GM19193 (cell line): Measurements from ENCODE around the gene DPP7.

ENCODE experiments used
- POLR2A ChIP-seq: IDR thresholded peaks from 4 replicates; pipeline ENCODE4 v1.6.1; 2011; ENCODE audit not compliant: insufficient read depth, insufficient read length; ENCODE audit errors: extremely low read depth

DPP7 gene

DNA sequence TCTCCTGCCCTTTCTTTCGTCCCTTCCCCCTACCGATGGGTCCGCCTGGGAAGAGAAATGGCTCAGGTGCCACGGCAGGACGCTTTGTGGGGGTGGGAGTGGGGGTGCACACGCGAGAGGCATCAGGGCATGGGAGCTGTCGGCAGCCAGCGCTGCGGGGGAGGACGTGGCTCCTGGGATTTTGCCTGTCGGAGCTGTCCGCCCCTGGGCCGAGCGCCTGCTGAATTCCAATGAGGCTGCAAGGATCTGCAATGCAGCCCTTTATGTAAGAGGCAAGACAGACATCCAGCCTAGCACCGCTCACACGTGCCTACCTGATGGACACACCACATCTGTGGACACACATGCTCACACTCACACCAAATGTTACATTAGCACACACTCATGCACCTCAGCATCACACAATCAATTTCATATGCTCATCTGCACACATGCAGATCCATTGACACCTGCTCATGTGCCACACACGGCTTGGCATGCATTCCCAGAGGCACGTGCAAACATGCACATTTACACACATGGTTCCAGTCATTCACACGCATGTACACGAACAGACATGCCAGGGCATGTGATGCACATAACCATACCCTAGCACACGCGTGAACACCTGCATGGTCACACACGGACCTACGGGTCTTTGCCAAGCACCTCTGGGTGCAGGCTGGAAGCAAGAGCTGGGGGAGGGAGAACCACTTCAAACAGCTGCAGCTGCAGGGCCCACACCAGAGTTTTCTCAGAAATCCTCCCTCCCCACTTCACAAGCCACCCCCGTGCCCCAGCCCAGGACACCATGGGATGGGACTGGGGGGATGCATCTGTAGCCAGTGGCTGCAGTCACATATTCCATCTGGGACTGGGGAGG, 25.8 kb upstream of the DPP7 start:
- TF ChIP-seq POLR2A, result no peak

DNA sequence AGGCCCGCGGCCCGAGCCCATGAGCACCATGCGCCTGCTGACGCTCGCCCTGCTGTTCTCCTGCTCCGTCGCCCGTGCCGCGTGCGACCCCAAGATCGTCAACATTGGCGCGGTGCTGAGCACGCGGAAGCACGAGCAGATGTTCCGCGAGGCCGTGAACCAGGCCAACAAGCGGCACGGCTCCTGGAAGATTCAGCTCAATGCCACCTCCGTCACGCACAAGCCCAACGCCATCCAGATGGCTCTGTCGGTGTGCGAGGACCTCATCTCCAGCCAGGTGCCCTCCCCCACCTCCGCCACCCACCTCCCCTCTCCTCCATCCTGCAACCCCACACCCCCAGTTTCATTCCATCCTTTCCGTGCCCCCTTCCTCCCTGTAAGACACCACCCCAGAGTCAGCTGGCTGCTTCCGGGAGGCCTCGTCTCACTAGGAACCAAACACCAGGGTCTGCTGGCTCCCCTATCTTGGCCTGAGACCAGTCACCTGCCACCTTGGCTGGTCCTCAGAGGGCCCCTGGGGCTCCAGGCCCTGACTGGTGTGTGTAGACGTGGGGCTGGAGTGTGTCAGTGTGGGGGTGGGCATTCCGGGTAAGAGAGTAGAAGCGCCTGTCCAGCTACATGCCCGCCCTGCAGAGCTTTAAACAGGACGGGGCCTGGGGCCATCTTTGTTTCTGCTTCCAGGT, 25.1 kb upstream of the DPP7 start:
- no peak for TF ChIP-seq POLR2A

DNA sequence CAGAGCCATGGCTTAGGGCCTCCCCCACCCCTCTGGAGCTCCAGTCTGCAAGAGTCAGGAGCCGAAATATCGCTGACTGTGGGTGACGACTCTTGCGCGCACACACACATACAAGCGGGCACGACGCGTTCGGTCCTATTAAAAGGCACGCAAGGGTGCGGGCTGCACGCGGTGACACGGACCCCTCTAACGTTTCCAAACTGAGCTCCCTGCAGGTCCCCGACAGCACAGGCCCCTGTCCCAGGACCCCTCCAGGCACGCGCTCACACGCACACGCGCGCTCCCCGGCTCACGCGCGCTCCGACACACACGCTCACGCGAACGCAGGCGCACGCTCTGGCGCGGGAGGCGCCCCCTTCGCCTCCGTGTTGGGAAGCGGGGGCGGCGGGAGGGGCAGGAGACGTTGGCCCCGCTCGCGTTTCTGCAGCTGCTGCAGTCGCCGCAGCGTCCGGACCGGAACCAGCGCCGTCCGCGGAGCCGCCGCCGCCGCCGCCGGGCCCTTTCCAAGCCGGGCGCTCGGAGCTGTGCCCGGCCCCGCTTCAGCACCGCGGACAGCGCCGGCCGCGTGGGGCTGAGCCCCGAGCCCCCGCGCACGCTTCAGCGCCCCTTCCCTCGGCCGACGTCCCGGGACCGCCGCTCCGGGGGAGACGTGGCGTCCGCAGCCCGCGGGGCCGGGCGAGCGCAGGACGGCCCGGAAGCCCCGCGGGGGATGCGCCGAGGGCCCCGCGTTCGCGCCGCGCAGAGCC, 24.4 kb upstream of the DPP7 start, which contains the start of gene GRIN1:
TSS of gene GRIN1 (plus strand) at position 433 of the 746 bp plus-strand sequence. CDS start 333 bp downstream, outside the sequence.
- TF ChIP-seq POLR2A, result no peak

DNA sequence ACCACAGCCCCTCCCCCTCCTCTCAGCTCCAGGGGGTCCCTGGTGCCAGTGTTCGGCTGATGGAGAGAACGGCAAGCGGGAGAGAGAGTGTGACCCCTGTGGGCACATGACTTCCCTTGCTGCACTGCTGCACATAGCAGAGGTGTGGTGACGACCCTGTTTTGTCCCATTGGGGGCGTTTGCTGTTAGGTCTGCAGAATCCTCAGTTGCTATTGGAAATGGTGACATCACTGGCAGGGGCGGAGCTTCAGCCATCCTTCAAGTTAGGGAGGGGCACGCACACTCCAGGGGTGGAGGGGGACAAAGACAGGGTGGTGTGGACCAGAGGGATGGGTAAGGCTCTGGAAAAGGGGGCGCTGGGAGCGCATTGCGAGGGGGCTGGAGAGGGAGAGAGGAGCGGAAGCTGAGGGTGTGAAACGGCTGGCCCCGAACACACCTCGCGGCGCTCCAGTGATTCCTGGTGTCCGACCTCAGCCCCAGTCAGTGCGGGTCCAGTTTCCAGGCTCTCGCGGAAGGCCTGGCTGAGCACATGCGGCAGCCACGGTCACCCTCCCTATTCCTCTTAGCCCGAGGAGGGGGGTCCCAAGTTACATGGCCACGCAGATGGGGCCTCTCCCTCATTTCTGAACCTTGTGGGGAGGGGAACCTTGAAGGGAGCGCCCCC, 23.7 kb upstream of the DPP7 start:
- no peak for TF ChIP-seq POLR2A

DNA sequence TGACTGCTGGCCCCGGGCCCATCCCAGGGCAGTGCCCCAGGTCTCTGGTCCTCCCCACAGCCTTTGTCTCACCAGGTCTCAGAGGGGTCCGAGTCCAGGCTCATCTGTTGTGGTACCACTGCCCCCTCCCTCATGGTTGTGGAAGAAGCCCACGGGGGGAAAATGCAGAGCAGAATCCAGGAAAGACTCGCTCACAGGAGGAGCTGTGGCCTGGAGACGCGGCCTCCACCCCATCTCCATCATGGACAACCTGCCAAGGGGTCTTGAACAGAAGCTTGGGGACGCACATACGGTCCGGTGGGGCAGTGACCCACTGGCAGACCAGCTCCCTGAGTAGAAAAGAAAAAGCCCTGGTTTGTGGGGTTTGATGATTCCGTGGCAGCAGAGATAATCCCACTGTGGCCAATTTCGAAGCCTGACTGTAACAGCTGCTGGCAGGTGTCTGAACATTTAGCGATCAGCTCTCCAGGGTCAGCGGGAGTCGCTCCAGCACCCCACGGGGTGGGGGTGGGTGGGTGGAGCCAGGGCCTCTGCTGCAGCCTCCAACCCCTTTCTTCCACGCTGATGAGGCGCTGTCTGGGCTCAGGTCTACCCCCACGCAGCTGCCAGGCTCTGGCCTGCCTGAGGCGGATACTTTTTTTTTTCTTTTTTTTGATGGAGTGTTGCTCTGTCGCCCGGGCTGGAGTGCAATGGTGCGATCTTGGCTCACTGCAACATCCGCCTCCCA, 22.5 kb upstream of the DPP7 start:
- TF ChIP-seq POLR2A, result no peak

DNA sequence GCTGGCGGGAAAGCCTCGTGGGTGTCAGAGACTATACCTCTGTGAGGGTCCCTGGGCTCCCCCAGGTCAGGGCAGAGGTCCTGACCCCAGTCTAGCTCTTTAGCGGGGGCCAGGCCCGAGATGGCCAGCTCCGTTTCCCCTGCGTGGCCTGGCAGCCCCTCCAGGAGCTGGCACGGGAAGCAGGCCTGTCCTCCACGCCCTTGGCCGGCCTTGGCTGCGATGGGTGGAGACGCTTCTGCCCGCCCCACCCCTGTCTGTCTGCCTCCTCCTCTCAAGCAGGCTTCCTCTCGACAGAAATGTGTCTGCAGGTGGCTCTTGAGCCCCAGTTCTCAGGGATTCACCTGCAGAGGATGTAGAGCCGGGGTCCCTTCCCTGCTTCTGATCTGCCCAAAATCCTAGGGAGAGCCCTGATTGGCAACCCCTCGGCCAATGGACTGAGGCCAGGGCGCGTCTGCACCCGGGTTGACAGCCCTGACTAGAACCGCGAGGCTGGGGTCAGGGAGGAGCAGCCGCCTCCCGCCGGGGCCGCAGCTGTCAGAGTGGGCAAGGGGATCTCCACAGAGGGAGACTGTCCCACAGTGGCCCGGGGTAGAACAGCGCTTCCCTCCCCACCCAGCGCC, 21.8 kb upstream of the DPP7 start:
- TF ChIP-seq POLR2A, result no peak

DNA sequence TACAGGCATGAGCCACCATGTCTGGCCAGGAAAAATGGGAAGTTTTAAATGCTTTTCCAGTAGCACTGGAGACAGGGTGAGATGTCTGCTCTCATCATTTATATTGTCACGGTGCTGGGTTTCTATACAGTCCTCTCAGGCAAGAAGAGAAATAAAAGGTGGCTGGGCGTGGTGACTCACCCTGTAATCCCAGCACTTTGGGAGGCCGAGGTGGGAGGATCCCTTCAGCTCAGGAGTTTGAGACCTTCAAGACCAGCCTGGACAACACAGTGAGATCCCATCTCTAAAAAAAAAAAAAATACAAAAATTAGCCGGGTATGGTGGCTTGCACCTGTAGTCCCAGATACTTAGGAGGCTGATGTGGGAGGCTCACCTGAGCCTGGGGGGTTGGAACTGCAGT, 19.7 kb upstream of the DPP7 start:
- no peak for TF ChIP-seq POLR2A

DNA sequence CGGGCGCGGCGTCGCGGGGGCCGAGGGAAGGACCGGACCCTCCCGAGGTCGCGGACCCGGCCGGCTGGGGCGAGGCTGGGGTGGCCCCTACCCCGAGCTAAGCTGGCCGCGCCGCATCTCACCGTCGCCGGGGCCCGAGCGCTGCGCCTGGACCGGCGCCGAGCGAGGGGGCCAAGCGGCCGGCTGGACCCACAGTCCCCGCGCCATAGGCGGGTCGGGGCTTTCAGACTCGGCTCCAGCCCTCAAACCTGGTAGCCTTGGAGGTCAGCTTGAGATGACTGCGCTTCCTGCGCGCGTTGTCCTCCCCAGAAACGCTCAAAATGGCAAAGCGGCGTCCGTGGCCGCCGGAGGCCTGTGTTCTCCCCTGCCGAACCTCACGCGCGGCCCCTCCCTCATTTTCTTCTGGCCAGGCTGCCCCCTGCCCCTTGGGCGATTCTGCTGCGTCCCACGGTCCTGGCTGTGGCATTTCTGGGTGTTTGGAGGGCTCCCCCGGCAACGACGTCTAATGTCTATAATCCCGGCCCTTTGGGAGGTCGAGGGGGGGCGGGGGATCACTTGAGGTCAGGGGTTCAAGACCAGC, 15.7 kb upstream of the DPP7 start:
- no peak for TF ChIP-seq POLR2A

DNA sequence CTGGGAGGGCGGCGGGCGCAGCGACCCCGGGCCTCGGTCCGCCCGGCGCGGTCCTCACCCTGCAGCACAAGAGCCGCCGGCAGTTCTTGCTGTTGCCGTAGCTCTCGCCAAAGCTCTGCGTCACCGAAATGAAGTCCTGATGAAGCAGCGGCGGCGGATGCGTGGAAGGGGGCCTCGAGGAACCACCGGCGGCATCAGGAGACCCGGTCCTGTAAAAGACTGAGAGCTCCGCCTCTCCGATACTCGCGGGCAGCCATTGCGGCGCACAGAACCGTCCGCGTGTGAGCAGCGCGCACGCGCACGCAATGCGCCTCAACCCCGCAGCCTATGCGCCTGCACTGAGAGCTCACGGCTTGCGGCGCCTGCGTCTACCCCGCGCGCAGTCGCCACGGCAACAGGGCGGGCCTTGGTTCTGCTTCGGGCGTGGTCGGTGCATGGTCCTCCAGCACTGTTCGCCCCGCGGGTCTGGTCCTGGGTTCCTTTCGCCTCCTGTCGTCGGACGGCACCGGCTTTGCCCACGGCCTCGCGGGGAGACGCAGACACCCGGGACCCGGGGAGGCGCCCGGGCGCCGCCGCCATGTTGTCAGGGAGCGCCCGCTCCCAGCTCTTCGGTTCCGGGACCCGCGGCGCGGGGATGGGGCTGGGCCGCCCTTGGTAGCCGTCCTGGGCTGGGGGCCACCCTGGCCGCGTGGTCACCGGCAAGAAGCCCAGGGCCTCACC, 15.1 kb upstream of the DPP7 start:
- peak; percentile 76 for TF ChIP-seq POLR2A

DNA sequence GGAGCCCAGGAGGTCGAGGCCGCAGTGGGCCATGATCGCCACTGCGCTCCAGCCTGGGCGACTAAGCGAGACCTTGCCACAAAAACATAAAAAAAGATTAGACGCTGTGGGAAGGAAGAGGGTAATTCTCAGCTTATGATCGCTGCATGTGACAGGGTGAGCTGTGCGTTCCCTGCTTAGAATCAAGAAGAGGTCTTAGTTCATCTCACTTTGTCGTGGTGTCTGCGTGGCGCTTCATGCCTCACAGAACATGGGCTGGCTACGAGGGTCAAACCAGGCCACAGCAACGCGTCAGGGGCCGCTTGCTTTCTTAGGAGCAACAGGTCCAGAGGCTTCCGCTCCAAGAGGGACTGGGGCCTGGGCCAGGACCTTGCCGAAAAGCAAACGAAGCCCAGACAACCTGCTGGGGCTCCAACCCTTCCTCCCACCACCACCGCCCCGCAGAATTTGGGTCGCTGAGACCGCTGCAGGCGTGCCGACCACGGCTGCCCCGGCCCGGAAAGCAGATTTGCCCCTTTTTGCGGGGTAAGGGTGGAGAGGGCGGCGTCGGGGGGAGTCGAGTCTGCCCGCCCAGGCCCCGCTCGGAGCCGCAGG, 14.4 kb upstream of the DPP7 start:
- no peak for TF ChIP-seq POLR2A

DNA sequence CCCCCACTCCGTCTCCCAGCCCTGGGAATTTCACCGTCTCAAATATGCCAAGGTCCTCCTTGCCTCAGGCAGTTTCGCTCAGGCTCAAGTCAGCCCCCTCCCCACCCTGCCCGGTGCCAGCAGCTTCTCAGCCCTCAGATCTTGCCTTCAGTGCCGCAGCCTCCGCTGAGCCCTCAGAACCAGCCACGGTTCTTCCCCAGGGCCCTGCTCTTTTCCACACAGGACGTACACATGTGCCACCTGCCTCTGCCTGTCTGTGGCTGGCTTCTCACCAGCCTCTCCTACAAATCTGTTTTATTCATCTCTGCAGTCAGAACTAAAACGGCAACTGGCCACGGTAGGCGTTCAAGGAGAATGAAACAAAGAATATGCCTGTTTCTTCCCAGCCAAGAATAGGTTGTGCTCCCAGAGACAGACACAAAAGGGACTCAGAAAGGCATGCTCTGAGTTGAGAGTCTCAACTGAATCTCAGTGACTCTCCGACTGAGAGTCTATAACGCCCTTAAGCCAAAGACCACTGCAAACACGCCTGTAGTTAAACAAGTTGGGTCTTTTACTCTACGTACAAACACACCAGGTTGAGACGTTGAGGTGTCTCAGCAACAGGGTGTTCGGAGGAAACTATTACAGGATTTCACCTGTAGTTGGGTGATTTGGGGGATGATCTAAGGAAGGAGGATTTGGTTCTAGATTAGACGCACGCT, 13.8 kb upstream of the DPP7 start:
- no peak for TF ChIP-seq POLR2A

DNA sequence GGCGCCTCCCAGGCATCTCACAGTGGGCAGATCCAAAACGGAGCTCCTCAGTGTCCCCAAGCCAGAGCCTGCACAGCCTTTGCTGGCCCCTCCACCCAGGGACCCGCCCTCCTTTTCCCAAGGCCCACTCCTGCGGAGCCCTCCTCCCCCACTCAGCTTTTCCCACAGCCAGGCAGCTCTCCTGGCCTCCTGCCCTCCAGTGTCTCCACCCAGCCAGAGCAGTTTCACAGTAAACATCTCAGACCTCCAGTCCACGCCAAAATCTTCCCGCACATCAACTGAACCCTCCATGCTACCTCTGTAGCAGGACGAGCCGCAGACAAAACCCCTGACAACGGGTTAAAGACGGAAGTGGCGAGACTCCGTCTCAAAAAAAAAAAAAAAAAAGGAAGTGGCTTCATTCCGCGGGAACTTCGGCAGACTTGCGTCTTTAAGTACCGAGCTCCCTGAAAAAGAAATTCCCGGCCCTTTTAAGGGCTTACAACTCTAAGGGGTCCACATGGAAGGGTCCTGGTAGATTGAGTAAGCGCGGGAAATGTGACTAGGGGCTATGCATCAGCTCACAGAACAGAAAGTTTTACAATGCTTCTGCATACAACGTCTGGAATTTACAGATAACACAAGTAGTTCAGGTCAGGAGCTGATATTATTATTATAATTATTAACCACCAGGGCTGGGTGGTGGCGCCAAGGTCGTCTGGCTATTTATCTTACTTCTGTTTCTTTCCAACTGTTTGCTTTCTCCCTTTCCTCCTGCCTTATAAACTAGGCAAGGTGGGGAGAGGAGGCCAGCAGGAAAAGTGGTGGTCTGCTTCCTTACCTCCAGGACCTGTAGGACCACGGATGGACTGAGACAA, 13.0 kb upstream of the DPP7 start:
- peak; percentile 28 for TF ChIP-seq POLR2A
